ELR (cell line): Measurements from ENCODE around the gene ATXN10.

Experiments
- DNase-seq: peaks from one replicate; pipeline ENCODE4 v3.0.0-alpha.2; 2015; ENCODE audit warnings: low read depth

ATXN10 gene

GRCh38 chr22:45891021-45891421 lies 219.4 kb downstream of the ATXN10 start:
- DNase-seq = no peak

- no peak for DNase-seq
These were observed 219.9 kb downstream of the ATXN10 start for GRCh38 chr22:45891471-45891995.

GRCh38 chr22:45891996-45892621 lies 220.5 kb downstream of the ATXN10 start:
- no peak for DNase-seq

- no peak for DNase-seq
These were observed 221.2 kb downstream of the ATXN10 start for GRCh38 chr22:45892681-45893461.

GRCh38 chr22:45893516-45893915 lies 221.9 kb downstream of the ATXN10 start:
- DNase-seq = no peak
